Breast epithelium (tissue), 4 donors: ENCODE data around the gene PTPRU. TPM values are rescaled to one million over a fixed set of nuclear protein-coding genes. Genes with fewer than 3 reads are reported as not detected.

ENCODE experiments used
- DNase-seq, 2 donors: peaks; one replicate each; pipeline ENCODE4 v3.0.0-alpha.2; 2019; ENCODE audit warnings: low spot score in 2 of 2
- H3K27ac ChIP-seq, 2 donors: fragments of 200-600 bp; sonication (generic) in 1 of 2; one replicate each; pipeline ENCODE4 v1.5.1; 2016 to 2019; ENCODE audit warnings: mild to moderate bottlenecking in 1 of 2
- H3K27me3 ChIP-seq, 2 donors: fragments of 200-600 bp; sonication (generic) in 1 of 2; one replicate each; pipeline versions ENCODE4 v1.5.1 to v1.6.0; 2017 to 2019; ENCODE audit warnings: control low read depth in 1 of 2, mild to moderate bottlenecking in 1 of 2
- H3K36me3 ChIP-seq: fragments of 200-600 bp; one replicate; pipeline ENCODE4 v1.5.1; 2019
- H3K4me1 ChIP-seq, 2 donors: fragments of 200-600 bp; sonication (generic); one replicate each; pipeline ENCODE4 v1.5.1; 2016 to 2019; ENCODE audit warnings: control low read depth in 1 of 2
- H3K4me3 ChIP-seq, 3 donors: fragments of 200-600 bp; sonication (generic); 1 replicate in 2 of 3; 2 replicates in 1 of 3; pipeline ENCODE4 v1.5.1; 2016 to 2019; ENCODE audit warnings: mild to moderate bottlenecking in 3 of 3, moderate library complexity in 2 of 3
- H3K9me3 ChIP-seq, 2 donors: fragments of 200-600 bp; sonication (generic) in 1 of 2; one replicate each; pipeline ENCODE4 v1.5.1; 2016 to 2019; ENCODE audit warnings: control low read depth in 1 of 2
- POLR2A ChIP-seq: fragments of 450-650 bp; IDR thresholded peaks from one replicate; pipeline ENCODE4 v1.6.1; 2016; ENCODE audit warnings: antibody characterized with exemption, mild to moderate bottlenecking, moderate library complexity
- POLR2AphosphoS5 ChIP-seq, 3 donors: sonication (generic); formaldehyde crosslinking; IDR thresholded peaks; one replicate each; pipeline ENCODE4 v1.6.1; 2017; ENCODE audit warnings: antibody characterized with exemption in 3 of 3
- intact Hi-C: fragments of 100-400 bp; cut with DNase I; formaldehyde crosslinking; loops from one replicate; pipeline ENCODE4 v1.15.1; 2023; ENCODE audit warnings: low total_unique reads
- total RNA-seq, 3 donors: library from RNA; depleted of rRNA; stranded (reverse); fragments of >200 nt; gene quantifications; one replicate each; pipeline ENCODE4 v1.1.0, GENCODE V29; 2016
- TF ChIP-seq, protein P1 (sequence below), 3 donors: fragments of 450-650 bp; IDR thresholded peaks; one replicate each; pipeline ENCODE4 v1.5.1; 2016 to 2017; ENCODE audit warnings: antibody characterized with exemption in 3 of 3, mild to moderate bottlenecking in 3 of 3, moderate library complexity in 3 of 3

The PTPRU gene
- total RNA-seq, 3 donors from 2014 or later = 16.0 to 33.1 (median 32.5) TPM

DNA sequence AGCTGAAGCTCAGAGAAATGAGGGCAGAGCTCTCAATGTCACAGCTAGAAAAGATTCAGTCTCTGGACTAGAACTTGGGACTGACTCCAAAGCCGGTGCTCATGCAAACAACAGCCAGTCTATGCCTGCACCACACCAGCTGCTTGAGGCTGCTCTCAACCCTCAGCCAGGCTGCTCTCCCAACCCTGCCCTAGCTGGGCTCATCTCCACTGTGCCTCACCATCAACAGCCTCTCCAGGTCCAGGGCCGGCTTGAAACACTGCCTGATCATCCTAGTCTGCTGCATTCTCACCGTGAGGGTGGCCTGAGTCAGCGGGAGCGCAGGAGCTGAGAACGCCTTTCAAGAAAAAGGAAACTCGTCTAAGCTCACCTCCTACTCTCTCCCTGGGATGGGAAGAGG, 94.5 kb downstream of the PTPRU start:
- Histone ChIP-seq H3K4me1 (no peaks in the 10 kb centered on the region), H3K4me3 (no peak overlapping the region), H3K27ac (no peak overlapping the region), H3K27me3 (no peaks in the 10 kb centered on the region), H3K9me3 (no peaks in the 10 kb centered on the region), H3K36me3 (no peaks in the 10 kb centered on the region)
- TF ChIP-seq POLR2A = no peak
- TF ChIP-seq POLR2AphosphoS5 (IDR thresholded peaks at IDR 0.05) = no peak
- TF ChIP-seq, protein P1, sequence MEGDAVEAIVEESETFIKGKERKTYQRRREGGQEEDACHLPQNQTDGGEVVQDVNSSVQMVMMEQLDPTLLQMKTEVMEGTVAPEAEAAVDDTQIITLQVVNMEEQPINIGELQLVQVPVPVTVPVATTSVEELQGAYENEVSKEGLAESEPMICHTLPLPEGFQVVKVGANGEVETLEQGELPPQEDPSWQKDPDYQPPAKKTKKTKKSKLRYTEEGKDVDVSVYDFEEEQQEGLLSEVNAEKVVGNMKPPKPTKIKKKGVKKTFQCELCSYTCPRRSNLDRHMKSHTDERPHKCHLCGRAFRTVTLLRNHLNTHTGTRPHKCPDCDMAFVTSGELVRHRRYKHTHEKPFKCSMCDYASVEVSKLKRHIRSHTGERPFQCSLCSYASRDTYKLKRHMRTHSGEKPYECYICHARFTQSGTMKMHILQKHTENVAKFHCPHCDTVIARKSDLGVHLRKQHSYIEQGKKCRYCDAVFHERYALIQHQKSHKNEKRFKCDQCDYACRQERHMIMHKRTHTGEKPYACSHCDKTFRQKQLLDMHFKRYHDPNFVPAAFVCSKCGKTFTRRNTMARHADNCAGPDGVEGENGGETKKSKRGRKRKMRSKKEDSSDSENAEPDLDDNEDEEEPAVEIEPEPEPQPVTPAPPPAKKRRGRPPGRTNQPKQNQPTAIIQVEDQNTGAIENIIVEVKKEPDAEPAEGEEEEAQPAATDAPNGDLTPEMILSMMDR (IDR thresholded peaks at IDR 0.05) = no peak
- no peak for DNase-seq
- intact Hi-C loops = no loop called here

DNA sequence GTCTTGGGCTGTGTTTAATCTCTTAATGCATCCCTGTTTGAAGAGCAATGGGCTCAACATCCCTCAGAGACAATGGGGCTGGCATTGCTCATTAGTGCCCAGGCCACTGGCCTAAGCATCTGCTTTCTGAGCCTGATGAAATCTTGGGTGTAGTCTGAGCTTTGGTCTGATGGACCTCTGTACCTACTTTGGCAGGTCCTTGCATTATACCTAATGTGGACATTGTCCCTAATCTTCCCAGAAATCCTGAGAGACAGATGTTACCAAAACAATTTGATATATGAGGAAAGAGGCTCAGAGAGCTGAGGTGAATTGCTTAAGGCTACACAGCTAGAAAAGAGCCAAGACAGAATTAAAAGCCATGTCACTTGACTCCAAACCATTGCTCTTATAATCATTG, 95.0 kb downstream of the PTPRU start:
- intact Hi-C loops = no loop called here
- no peak for DNase-seq
- Histone ChIP-seq H3K36me3 (no peaks in the 10 kb centered on the region), H3K27ac (no peak overlapping the region), H3K27me3 (no peaks in the 10 kb centered on the region), H3K9me3 (no peaks in the 10 kb centered on the region), H3K4me3 (no peak overlapping the region), H3K4me1 (no peaks in the 10 kb centered on the region)
- TF ChIP-seq POLR2A (no peak), POLR2AphosphoS5 (IDR thresholded peaks at IDR 0.05) (no peak)
- TF ChIP-seq, protein P1 (IDR thresholded peaks at IDR 0.05) = no peak

DNA sequence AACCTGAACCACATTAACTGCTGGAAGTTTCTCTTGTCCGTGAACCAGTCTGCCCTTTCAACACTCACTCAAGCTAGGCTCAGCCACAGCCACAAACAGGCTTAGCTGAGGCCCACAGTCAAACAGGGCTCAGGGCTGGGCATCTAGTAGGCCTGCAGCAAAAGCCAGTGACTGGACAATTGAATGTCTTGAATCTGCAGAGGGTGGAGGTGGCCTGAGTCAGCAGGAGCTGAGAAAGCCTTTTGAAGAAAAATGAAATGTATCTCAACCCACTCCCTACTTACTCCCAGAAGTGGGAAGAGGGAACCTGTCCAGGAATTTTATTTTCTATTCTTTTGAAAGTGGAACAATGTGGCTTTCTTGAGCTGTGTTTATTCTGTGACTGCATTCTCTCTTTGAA, 95.4 kb downstream of the PTPRU start:
- Histone ChIP-seq H3K4me3 (no peak overlapping the region), H3K27me3 (no peaks in the 10 kb centered on the region), H3K4me1 (no peaks in the 10 kb centered on the region), H3K9me3 (no peaks in the 10 kb centered on the region), H3K27ac (no peak overlapping the region), H3K36me3 (no peaks in the 10 kb centered on the region)
- intact Hi-C loops = no loop called here
- no peak for DNase-seq
- TF ChIP-seq POLR2A (no peak), POLR2AphosphoS5 (IDR thresholded peaks at IDR 0.05) (no peak)
- TF ChIP-seq, protein P1 (IDR thresholded peaks at IDR 0.05) = no peak

DNA sequence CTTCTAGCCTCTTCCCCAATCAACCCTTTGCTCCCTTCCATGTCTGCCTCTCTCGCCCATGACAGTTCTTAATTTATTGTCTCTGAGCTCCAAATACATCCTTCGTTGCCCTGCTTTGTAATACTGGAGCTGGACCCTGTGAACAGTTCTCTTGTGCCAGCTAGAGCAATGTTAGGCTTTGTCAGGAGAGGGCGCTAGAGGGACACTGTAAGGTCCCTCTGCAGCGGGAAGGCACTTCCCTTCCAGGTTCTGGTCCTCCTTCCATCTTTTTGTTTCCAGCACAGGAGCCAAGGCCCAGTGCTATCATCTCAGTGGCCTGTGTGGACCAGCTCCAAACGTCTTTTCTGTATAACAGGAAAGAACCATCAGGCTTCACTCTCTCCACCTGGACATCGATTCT, 95.9 kb downstream of the PTPRU start:
- no peak for DNase-seq
- H3K27ac ChIP-seq = no peak overlapping the region
- intact Hi-C loops = no loop called here

DNA sequence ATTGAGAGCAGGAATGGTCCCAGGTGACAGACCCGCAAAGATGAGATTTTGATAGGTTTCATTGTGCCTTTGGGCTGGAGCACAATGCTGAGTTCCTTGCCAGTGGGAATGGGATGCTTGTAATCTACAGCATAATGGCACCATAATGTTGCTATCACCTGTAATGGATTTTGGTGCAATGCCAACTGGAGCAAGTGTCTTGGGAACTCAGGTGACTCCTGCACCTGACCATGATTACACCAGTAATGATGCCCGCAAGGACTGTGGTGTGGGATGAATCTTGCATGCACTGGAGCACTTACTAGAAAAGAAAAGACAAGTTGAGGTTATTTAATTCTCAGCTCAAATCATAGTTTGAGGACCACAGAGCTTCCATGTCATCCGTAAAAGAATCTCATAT, 96.7 kb downstream of the PTPRU start:
- TF ChIP-seq POLR2A = no peak
- TF ChIP-seq POLR2AphosphoS5 (IDR thresholded peaks at IDR 0.05) = no peak
- TF ChIP-seq, protein P1 (IDR thresholded peaks at IDR 0.05) = no peak
- intact Hi-C loops = no loop called here
- H3K4me3 ChIP-seq = no peak overlapping the region
- H3K4me1 ChIP-seq = no peaks in the 10 kb centered on the region
- no peak for DNase-seq
- no peaks in the 10 kb centered on the region for H3K9me3 ChIP-seq
- no peaks in the 10 kb centered on the region for H3K36me3 ChIP-seq
- no peaks in the 10 kb centered on the region for H3K27me3 ChIP-seq
- H3K27ac ChIP-seq = no peak overlapping the region

More for the DNA sequence above, 95.9 kb downstream of the PTPRU start:
- H3K4me3 ChIP-seq = no peak overlapping the region
- no peaks in the 10 kb centered on the region for H3K4me1 ChIP-seq
- no peak for TF ChIP-seq POLR2AphosphoS5 (IDR thresholded peaks at IDR 0.05)
- TF ChIP-seq POLR2A = no peak
- TF ChIP-seq, protein P1 (IDR thresholded peaks at IDR 0.05) = no peak
- H3K27me3 ChIP-seq = no peaks in the 10 kb centered on the region
- no peaks in the 10 kb centered on the region for H3K9me3 ChIP-seq
- no peaks in the 10 kb centered on the region for H3K36me3 ChIP-seq
